ENCODE results near the gene CACNA2D4.

DNA sequence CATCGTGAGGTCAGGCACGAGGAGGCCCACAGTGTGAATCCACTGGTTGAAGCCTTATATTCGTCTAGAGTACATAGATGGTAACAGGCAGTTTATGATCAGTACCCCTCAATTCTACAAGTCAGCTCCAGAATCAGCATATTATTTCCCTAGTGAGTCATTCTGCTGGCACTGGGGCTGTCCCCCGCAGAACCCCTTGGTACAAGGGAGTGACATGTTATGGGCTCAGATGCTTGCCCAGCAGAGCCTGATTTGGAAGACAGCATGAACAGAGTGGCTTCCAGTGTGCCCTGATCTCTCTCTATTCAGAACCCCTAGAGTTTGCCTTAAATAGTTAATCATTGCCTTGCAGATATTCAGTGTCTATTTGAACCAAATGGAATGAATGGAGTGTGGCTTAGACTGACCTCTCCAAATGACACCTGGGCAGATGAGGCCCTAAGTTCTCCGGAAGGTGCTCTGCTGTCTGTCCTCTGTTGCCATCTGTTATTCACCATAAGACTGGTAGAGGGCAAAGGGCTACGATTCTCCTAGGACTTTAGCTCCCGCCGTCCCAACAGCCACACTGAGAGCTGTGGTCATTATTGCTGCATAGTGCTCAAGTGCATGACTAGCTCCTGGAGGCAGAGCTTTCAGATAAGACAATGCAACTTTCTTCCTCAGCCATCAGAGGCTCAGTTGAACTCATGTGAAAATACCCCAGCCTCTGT, 41.1 kb downstream of the CACNA2D4 start:
- TF ChIP-seq POLR2A (IDR thresholded peaks at IDR 0.05), result no peak
- TF ChIP-seq, protein P1, sequence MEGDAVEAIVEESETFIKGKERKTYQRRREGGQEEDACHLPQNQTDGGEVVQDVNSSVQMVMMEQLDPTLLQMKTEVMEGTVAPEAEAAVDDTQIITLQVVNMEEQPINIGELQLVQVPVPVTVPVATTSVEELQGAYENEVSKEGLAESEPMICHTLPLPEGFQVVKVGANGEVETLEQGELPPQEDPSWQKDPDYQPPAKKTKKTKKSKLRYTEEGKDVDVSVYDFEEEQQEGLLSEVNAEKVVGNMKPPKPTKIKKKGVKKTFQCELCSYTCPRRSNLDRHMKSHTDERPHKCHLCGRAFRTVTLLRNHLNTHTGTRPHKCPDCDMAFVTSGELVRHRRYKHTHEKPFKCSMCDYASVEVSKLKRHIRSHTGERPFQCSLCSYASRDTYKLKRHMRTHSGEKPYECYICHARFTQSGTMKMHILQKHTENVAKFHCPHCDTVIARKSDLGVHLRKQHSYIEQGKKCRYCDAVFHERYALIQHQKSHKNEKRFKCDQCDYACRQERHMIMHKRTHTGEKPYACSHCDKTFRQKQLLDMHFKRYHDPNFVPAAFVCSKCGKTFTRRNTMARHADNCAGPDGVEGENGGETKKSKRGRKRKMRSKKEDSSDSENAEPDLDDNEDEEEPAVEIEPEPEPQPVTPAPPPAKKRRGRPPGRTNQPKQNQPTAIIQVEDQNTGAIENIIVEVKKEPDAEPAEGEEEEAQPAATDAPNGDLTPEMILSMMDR (IDR thresholded peaks at IDR 0.05 in 4 of 5, conservative IDR thresholded peaks at IDR 0.05 in 1 of 5), result no peak
